HFFc6 (cell line): Measurements from ENCODE around the gene BCAS1. TPM values are rescaled to one million over a fixed set of nuclear protein-coding genes. Genes with fewer than 3 reads are reported as not detected.

Source experiments
- DNase-seq: peaks from one replicate; pipeline ENCODE4 v3.0.0-alpha.2; 2018
- H3K27ac Mint-ChIP-seq: 2 replicates; pipeline ENCODE4 v1.8.0; 2020; ENCODE audit warnings: mild to moderate bottlenecking, mixed read lengths
- H3K27me3 Mint-ChIP-seq: 2 replicates; pipeline ENCODE4 v1.8.0; 2021; ENCODE audit warnings: mild to moderate bottlenecking, moderate library complexity, mixed read lengths; ENCODE audit not compliant: insufficient read depth
- H3K36me3 Mint-ChIP-seq: 2 replicates; pipeline ENCODE4 v1.8.0; 2021; ENCODE audit warnings: low read depth, mixed read lengths
- H3K4me1 Mint-ChIP-seq: 2 replicates; pipeline ENCODE4 v1.8.0; 2020; ENCODE audit warnings: low read depth, mixed read lengths
- H3K4me3 Mint-ChIP-seq: 2 replicates; pipeline ENCODE4 v1.8.0; 2020; ENCODE audit warnings: mild to moderate bottlenecking, moderate library complexity, mixed read lengths
- H3K9me3 Mint-ChIP-seq: 2 replicates; pipeline ENCODE4 v1.8.0; 2020; ENCODE audit warnings: mild to moderate bottlenecking, mixed read lengths
- CTCF ChIP-seq: fragments of 200-600 bp; sonication (generic); IDR thresholded peaks from 2 replicates; pipeline ENCODE4 v1.5.0; 2021; ENCODE audit warnings: antibody characterized with exemption, mild to moderate bottlenecking
- total RNA-seq, 6 experiments: library from RNA; stranded (reverse); fragmentation: NEBNext Ultra II Directional; extraction: Animal tissue kit (Norgen Biotek cat#: 25700); gene quantifications; 2 replicates in 1 of 6; 3 replicates in 5 of 6; pipeline ENCODE4 v1.2.3, GENCODE V29; 2021

Gene BCAS1
- total RNA-seq, 6 experiments from 2014 or later = 0.07 TPM; not detected in 5

GRCh38 chr20:54084193-54084592 is 13.8 kb upstream of the BCAS1 start:
- Mint-ChIP-seq H3K9me3 (no peaks in the 10 kb centered on the region), H3K27ac (no peak overlapping the region), H3K4me3 (no peak overlapping the region), H3K4me1 (peaks cover 42% of the 10 kb centered on the region), H3K27me3 (peaks cover 4% of the 10 kb centered on the region), H3K36me3 (no peaks in the 10 kb centered on the region)
- TF ChIP-seq CTCF = no peak
- no peak for DNase-seq

DNA sequence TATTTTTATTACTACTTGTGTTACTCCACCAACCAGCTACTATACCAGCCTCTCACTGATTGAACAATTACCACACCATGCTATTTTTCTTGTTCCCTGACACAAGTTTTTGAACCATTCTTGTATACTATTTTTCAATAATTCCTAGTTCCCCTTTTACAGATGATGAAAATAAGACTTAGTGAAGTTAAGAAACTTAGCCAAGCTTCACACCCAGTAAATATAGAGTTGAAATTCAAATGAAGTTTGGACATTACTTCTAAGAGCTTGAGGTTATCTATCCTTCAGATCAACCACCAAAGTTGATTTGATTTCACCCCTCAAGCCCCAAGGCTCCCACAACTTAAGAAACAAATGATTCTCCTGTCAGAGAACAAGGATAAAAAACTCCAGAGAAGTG is 13.1 kb upstream of the BCAS1 start:
- Mint-ChIP-seq H3K4me3 (no peak overlapping the region), H3K36me3 (no peaks in the 10 kb centered on the region), H3K27me3 (peaks cover 2% of the 10 kb centered on the region), H3K9me3 (no peaks in the 10 kb centered on the region), H3K4me1 (peaks cover 35% of the 10 kb centered on the region), H3K27ac (no peak overlapping the region)
- DNase-seq = no peak
- TF ChIP-seq CTCF = no peak

DNA sequence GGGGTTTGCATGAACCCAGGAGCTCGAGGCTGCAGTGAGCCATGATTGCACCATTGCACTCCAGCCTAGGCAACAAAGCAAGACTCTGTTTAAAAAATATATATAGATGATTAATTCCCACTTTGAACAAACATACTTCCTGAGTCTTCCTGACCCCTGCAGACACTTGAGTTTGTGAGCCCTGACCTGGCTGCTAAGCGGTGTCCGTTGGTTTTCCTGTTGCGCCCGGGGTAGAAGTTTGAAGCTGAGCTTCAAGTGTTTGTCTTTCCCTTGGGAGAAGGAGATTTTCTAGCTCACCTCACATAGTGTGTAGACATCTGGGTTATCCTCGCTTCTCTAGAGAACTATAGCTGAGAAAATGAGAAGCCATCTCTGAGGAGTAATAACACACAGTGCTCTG is 11.7 kb upstream of the BCAS1 start:
- Mint-ChIP-seq H3K9me3 (no peaks in the 10 kb centered on the region), H3K27ac (no peak overlapping the region), H3K27me3 (peaks cover 4% of the 10 kb centered on the region), H3K4me3 (no peak overlapping the region), H3K4me1 (peaks cover 29% of the 10 kb centered on the region), H3K36me3 (no peaks in the 10 kb centered on the region)
- TF ChIP-seq CTCF = no peak
- no peak for DNase-seq

GRCh38 chr20:54079652-54080051 is 9.3 kb upstream of the BCAS1 start:
- Mint-ChIP-seq H3K4me3 (no peak overlapping the region), H3K36me3 (no peaks in the 10 kb centered on the region), H3K27ac (no peak overlapping the region), H3K9me3 (no peaks in the 10 kb centered on the region), H3K27me3 (peaks cover 4% of the 10 kb centered on the region), H3K4me1 (peaks cover 5% of the 10 kb centered on the region; the same call in 1 of the 2 replicates)
- TF ChIP-seq CTCF = no peak
- DNase-seq = no peak

DNA sequence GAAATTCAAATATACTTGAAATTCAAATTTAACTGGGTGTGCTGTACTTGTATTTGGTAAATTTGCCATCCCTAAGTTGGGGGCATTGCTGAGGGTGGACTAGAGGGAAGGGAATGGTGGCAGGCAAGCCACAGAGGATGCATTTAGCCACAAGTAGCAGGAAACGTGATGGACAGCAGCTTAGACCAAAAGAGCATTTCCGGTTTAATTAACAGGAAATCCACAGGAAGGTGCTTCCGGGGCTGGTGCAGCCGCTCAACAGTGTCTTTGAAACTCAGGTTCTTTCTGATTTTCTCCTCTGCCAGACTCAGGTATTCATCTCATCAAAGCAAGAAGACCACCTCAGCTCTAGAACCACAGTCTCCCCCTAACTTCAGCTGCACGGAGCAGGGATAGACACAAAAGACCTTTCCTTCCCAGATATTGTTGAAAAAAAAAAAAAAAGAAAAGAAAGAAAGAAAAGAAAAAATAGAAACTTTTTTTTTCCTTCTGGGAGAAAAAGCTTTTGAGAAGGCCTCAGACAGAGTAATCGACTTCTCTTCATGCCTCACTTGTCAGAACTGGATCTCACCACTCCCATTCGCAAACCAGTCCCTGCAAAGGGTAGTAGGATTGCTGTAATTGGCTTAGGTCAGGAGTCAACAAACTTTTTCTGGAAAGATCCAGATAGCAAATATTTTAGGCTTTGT is 8.0 kb upstream of the BCAS1 start:
- Mint-ChIP-seq H3K27me3 (peaks cover 5% of the 10 kb centered on the region), H3K9me3 (no peaks in the 10 kb centered on the region), H3K27ac (no peak overlapping the region), H3K4me3 (no peak overlapping the region), H3K36me3 (no peaks in the 10 kb centered on the region), H3K4me1 (no peaks in the 10 kb centered on the region)
- DNase-seq = no peak
- no peak for TF ChIP-seq CTCF
